ENCODE data around the gene GALNT17. TPM values are rescaled to one million over a fixed set of nuclear protein-coding genes. Genes with fewer than 3 reads are reported as not detected.

GALNT17 gene
- total RNA-seq, 4 donors from 2014 or later: 0.63 to 7.5 (median 3.1) TPM

GRCh38 chr7:71472962-71473361 is 341.0 kb downstream of the GALNT17 start:
- no peak for TF ChIP-seq POLR2A (IDR thresholded peaks at IDR 0.05)
- TF ChIP-seq CTCF (IDR thresholded peaks at IDR 0.05): no peak
- WGBS, 2 donors: 83 to 87% methylated on average over 2 of the region's 2 CpGs
- intact Hi-C loops (cut with DNase I; ENCODE audit: low total_unique reads): no loop called here

GRCh38 chr7:71473366-71473967 is 341.5 kb downstream of the GALNT17 start:
- TF ChIP-seq POLR2A (IDR thresholded peaks at IDR 0.05) (no peak), CTCF (IDR thresholded peaks at IDR 0.05) (no peak)
- 79 to 81% methylated on average over 2 of the region's 2 CpGs for WGBS, 2 donors
- intact Hi-C loops (cut with DNase I; ENCODE audit: low total_unique reads): no loop called here
- no peak overlapping the region for H3K4me3 ChIP-seq (ENCODE audit: low read depth, poor library complexity, severe bottlenecking)
- DNase-seq (ENCODE audit: low spot score in 2 of 2): no peak

More at GRCh38 chr7:71472962-71473361, 341.0 kb downstream of the GALNT17 start:
- H3K4me3 ChIP-seq (ENCODE audit: low read depth, poor library complexity, severe bottlenecking): no peak overlapping the region
- DNase-seq (ENCODE audit: low spot score in 2 of 2): no peak

DNA sequence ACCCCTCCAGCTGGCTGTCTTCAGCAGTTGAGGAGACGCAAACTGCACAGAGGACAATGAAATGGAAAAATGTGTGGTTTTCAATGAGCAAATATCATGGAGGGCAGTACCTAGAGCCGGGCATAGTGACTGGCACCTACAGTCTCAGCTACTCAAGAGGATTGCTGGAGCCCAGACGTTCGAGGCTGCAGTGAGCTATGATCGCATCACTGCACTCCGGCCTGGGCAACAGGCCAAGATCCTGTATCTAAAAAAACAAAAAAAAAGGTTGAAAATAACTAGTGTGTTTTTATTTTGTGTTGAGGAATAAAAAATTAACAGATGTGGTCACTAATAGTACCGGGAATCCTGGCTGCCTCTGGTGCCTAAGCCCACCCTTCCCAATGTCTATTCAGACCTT is 345.5 kb downstream of the GALNT17 start:
- no peak overlapping the region for H3K4me3 ChIP-seq (ENCODE audit: low read depth, poor library complexity, severe bottlenecking)
- no peak for DNase-seq (ENCODE audit: low spot score in 2 of 2)
- WGBS, 2 donors: 52 to 69% methylated on average over 7 of the region's 7 CpGs
- intact Hi-C loops (cut with DNase I; ENCODE audit: low total_unique reads): no loop called here
- TF ChIP-seq CTCF (IDR thresholded peaks at IDR 0.05) (no peak), POLR2A (IDR thresholded peaks at IDR 0.05) (no peak)

DNA sequence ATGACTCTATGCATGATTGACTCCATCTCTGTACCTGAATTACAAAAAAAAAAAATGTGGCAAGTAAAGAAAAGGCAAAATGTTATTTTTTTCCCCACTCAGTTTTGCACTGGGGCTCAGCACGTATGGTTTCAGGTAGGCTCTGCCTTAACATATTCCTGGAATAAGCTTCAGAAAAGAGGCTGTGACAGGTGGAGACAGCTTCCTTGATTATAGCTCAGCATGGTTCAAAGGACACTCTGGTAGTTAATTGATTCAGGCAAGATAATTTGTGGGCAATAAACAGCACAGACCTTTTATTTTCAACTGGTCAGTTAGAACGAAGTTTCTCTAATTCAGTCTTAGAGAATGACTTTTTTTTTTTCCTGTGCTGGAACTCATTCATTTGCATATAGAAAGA is 347.3 kb downstream of the GALNT17 start:
- DNase-seq (ENCODE audit: low spot score in 2 of 2): no peak
- WGBS, 2 donors: 67 to 68% methylated on average over 2 of the region's 2 CpGs
- H3K4me3 ChIP-seq (ENCODE audit: low read depth, poor library complexity, severe bottlenecking): no peak overlapping the region
- TF ChIP-seq POLR2A (IDR thresholded peaks at IDR 0.05) (no peak), CTCF (IDR thresholded peaks at IDR 0.05) (no peak)
- intact Hi-C loops (cut with DNase I; ENCODE audit: low total_unique reads): no loop called here

GRCh38 chr7:71480791-71481190 is 348.8 kb downstream of the GALNT17 start:
- DNase-seq (ENCODE audit: low spot score in 2 of 2): peak in 1 of 2 donors; percentile 14
- intact Hi-C loops (cut with DNase I; ENCODE audit: low total_unique reads): no loop called here
- WGBS, 2 donors: 80 to 88% methylated on average over 2 of the region's 2 CpGs
- TF ChIP-seq POLR2A (IDR thresholded peaks at IDR 0.05) (no peak), CTCF (IDR thresholded peaks at IDR 0.05) (no peak)
- no peak overlapping the region for H3K4me3 ChIP-seq (ENCODE audit: low read depth, poor library complexity, severe bottlenecking)

DNA sequence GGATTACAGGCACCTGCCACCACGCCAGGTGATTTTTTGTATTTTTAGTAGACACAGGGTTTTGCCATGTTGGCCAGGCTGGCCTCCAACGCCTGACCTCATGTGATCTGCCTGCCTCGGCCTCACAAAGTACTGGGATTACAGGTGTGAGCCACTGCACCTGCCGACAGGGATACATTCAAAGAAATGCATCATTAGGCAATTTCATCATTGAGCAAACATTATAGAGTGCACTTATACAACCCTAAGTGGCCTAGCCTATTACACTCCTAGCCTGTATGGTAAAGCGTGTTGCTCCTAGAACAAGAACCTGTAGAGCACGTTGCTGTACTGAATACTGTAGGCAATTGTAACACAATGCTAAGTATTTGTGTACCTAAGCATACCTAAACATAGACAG is 350.3 kb downstream of the GALNT17 start:
- WGBS, 2 donors: 86 to 96% methylated on average over 6 of the region's 6 CpGs
- intact Hi-C loops (cut with DNase I; ENCODE audit: low total_unique reads): no loop called here
- TF ChIP-seq CTCF (IDR thresholded peaks at IDR 0.05) (no peak), POLR2A (IDR thresholded peaks at IDR 0.05) (no peak)

More for the DNA sequence above, 350.3 kb downstream of the GALNT17 start:
- DNase-seq (ENCODE audit: low spot score in 2 of 2): no peak
- no peak overlapping the region for H3K4me3 ChIP-seq (ENCODE audit: low read depth, poor library complexity, severe bottlenecking)
